ENCODE results near the gene KCNA3. TPM values are rescaled to one million over a fixed set of nuclear protein-coding genes. Genes with fewer than 3 reads are reported as not detected.

The KCNA3 gene
- total RNA-seq, 4 donors from 2014 or later: 2.2 to 21.5 (median 2.9) TPM

- H3K4me3 ChIP-seq: no peak overlapping the region
- H3K27ac ChIP-seq: peak overlapping the region; percentile 28 to 83 (median 42)
- H3K4me1 ChIP-seq: peaks cover 0 to 37% (median 20%) of the 10 kb centered on the region in 4 donors
- no peaks in the 10 kb centered on the region for H3K36me3 ChIP-seq
- H3K9me3 ChIP-seq: no peaks in the 10 kb centered on the region
- no peaks in the 10 kb centered on the region for H3K27me3 ChIP-seq
- DNase-seq: no peak
- no peak for TF ChIP-seq POLR2A (IDR thresholded peaks at IDR 0.05)
- TF ChIP-seq CTCF (IDR thresholded peaks at IDR 0.05): no peak
These were observed 39.3 kb downstream of the KCNA3 start for GRCh38 chr1:110635434-110635833.

- H3K9me3 ChIP-seq: no peaks in the 10 kb centered on the region
- DNase-seq: peak in 2 of 3 donors; percentile 74 to 84
- H3K27me3 ChIP-seq: no peaks in the 10 kb centered on the region
- H3K27ac ChIP-seq: peak overlapping the region; percentile 28 to 83 (median 42)
- H3K4me3 ChIP-seq: no peak overlapping the region
- peaks cover 0 to 37% (median 20%) of the 10 kb centered on the region in 4 donors for H3K4me1 ChIP-seq
- H3K36me3 ChIP-seq: no peaks in the 10 kb centered on the region
- TF ChIP-seq POLR2A (IDR thresholded peaks at IDR 0.05) (no peak), CTCF (IDR thresholded peaks at IDR 0.05) (no peak)
These were observed 40.1 kb downstream of the KCNA3 start for GRCh38 chr1:110634455-110635311.

- Histone ChIP-seq H3K27me3 (no peaks in the 10 kb centered on the region), H3K36me3 (no peaks in the 10 kb centered on the region), H3K4me3 (no peak overlapping the region), H3K9me3 (no peaks in the 10 kb centered on the region), H3K27ac (peak overlapping the region in 3 of 4 donors; percentile 41 to 83 (median 44)), H3K4me1 (peaks cover 0 to 37% (median 20%) of the 10 kb centered on the region in 4 donors)
- no peak for DNase-seq
- TF ChIP-seq CTCF (IDR thresholded peaks at IDR 0.05) (no peak), POLR2A (IDR thresholded peaks at IDR 0.05) (no peak)
These were observed 40.7 kb downstream of the KCNA3 start for GRCh38 chr1:110634086-110634454.

GRCh38 chr1:110633646-110634030 lies 41.1 kb downstream of the KCNA3 start:
- no peaks in the 10 kb centered on the region for H3K27me3 ChIP-seq
- H3K9me3 ChIP-seq: no peaks in the 10 kb centered on the region
- TF ChIP-seq POLR2A (IDR thresholded peaks at IDR 0.05): no peak
- TF ChIP-seq CTCF (IDR thresholded peaks at IDR 0.05): no peak
- peaks cover 0 to 37% (median 20%) of the 10 kb centered on the region in 4 donors for H3K4me1 ChIP-seq
- no peaks in the 10 kb centered on the region for H3K36me3 ChIP-seq
- DNase-seq: no peak
- H3K4me3 ChIP-seq: no peak overlapping the region
- H3K27ac ChIP-seq: peak overlapping the region in 2 of 4 donors; percentile 44 to 83

- no peaks in the 10 kb centered on the region for H3K36me3 ChIP-seq
- no peaks in the 10 kb centered on the region for H3K27me3 ChIP-seq
- DNase-seq: no peak
- H3K4me3 ChIP-seq: no peak overlapping the region
- peaks cover 0 to 35% (median 18%) of the 10 kb centered on the region in 4 donors for H3K4me1 ChIP-seq
- TF ChIP-seq CTCF (IDR thresholded peaks at IDR 0.05): no peak
- no peak for TF ChIP-seq POLR2A (IDR thresholded peaks at IDR 0.05)
- H3K27ac ChIP-seq: peak overlapping the region; percentile 42 to 83 (median 52)
- H3K9me3 ChIP-seq: no peaks in the 10 kb centered on the region
These were observed 42.7 kb downstream of the KCNA3 start for GRCh38 chr1:110631836-110632620.
